Measurements from ENCODE around the gene PKN2.

The PKN2 gene

DNA sequence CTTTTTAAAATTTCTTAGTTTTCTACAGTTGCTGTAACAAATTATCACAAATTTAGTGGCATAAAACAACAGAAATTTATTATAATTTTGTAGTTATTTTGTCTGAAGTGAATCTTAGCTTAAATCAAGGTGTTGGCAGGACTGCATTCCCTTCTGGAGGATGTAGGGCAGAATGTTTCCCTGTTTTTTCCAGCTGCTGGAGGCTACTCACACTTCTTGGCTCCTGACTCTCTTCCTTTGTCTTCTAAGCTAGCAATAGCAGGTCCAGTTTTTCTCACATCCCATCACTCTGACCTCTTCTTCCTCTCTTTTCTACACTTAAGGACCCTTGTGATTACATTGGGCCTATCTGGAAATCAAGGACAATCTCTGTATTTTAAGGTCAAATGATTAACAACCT is 84.1 kb downstream of the PKN2 start:
- DNase-seq: no peak
- Histone ChIP-seq H3K27me3 (no peaks in the 10 kb centered on the region), H3K9me3 (no peaks in the 10 kb centered on the region), H3K4me3 (ENCODE audit: low read depth, low read length) (no peak overlapping the region), H3K4me1 (no peaks in the 10 kb centered on the region), H3K36me3 (no peaks in the 10 kb centered on the region; the same call in 1 of the 2 replicates)
- TF ChIP-seq, protein P1, sequence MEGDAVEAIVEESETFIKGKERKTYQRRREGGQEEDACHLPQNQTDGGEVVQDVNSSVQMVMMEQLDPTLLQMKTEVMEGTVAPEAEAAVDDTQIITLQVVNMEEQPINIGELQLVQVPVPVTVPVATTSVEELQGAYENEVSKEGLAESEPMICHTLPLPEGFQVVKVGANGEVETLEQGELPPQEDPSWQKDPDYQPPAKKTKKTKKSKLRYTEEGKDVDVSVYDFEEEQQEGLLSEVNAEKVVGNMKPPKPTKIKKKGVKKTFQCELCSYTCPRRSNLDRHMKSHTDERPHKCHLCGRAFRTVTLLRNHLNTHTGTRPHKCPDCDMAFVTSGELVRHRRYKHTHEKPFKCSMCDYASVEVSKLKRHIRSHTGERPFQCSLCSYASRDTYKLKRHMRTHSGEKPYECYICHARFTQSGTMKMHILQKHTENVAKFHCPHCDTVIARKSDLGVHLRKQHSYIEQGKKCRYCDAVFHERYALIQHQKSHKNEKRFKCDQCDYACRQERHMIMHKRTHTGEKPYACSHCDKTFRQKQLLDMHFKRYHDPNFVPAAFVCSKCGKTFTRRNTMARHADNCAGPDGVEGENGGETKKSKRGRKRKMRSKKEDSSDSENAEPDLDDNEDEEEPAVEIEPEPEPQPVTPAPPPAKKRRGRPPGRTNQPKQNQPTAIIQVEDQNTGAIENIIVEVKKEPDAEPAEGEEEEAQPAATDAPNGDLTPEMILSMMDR (IDR thresholded peaks at IDR 0.05; ENCODE audit: low read depth, low read length): no peak

DNA sequence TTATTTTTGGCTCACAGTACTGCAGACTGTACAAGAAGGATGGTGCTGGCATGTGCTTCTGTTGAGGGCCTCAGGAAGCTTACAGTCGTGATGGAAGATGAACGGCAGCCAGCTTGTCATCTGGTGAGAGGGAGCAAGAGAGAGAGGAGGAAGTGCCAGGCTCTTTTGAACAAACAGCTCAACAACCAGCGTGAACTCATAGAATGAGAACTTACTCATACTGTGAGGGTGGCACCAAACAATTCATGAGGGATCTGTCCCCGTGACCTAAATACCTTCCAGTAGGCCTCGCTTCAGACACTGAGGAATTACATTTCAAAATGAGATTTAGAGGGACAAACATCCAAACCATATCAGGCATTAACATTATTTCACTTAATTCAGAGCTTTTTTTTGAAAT is 84.7 kb downstream of the PKN2 start:
- TF ChIP-seq, protein P1 (IDR thresholded peaks at IDR 0.05; ENCODE audit: low read depth, low read length): no peak
- DNase-seq: no peak
- H3K27me3 ChIP-seq: no peaks in the 10 kb centered on the region

DNA sequence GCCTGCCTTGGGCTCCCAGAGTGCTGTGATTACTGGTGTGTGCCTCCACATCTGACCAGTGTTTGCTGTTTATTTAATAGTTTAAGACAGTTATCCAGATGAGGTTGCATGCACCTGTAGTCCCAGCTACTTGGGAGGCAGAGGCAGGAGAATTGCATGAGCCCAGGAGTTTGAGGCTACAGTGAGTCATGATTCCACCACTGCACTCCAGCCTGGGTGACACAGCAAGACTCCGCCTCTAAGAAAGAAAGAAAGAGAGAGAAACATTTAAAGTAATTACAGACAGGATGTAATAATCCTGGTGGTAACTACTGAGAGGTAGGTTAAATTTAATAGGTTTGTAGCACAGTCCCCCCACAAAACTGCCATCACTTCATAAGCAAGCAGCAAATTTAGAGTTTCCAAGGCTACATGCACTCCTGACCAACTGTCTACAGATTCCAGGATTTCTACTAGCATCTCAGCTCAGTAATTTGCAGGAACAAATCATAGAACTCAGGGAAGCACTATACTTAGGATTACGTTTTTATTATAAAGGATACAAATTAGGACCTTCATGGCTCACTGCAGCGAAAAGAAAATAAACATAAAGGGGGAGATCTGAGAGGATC is 89.6 kb downstream of the PKN2 start:
- no peak overlapping the region for H3K4me3 ChIP-seq (ENCODE audit: low read depth, low read length)
- TF ChIP-seq, protein P1 (IDR thresholded peaks at IDR 0.05; ENCODE audit: low read depth, low read length): no peak
- H3K9me3 ChIP-seq: no peaks in the 10 kb centered on the region
- H3K4me1 ChIP-seq: no peaks in the 10 kb centered on the region
- H3K36me3 ChIP-seq: no peaks in the 10 kb centered on the region; the same call in 1 of the 2 replicates
- H3K27me3 ChIP-seq: no peaks in the 10 kb centered on the region
- DNase-seq: no peak

More for the DNA sequence above, 84.7 kb downstream of the PKN2 start:
- H3K4me1 ChIP-seq: no peaks in the 10 kb centered on the region
- H3K9me3 ChIP-seq: no peaks in the 10 kb centered on the region
- H3K36me3 ChIP-seq: no peaks in the 10 kb centered on the region; the same call in 1 of the 2 replicates
- H3K4me3 ChIP-seq (ENCODE audit: low read depth, low read length): no peak overlapping the region

DNA sequence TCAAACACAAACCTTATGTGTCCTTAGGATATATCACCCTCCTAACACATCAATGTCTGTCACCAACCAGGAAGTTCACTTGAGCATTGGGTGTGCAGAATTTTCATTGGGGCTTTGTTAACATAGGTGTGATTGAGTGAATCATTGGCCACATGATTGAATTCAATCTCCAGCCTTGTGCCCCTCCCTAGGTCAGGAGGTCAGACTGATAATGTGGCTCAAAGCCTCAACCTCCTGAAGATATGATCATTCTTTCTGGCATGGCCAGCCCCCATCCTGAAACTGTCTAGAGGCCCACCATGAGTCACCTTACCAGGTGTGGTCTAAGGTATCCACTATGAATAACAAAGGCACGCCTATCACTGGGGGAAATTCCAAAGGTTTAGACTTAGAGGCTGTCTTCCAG is 90.1 kb downstream of the PKN2 start:
- Histone ChIP-seq H3K9me3 (no peaks in the 10 kb centered on the region), H3K27me3 (no peaks in the 10 kb centered on the region), H3K4me3 (ENCODE audit: low read depth, low read length) (no peak overlapping the region), H3K4me1 (no peaks in the 10 kb centered on the region), H3K36me3 (no peaks in the 10 kb centered on the region; the same call in 1 of the 2 replicates)
- no peak for DNase-seq
- TF ChIP-seq, protein P1 (IDR thresholded peaks at IDR 0.05; ENCODE audit: low read depth, low read length): no peak

DNA sequence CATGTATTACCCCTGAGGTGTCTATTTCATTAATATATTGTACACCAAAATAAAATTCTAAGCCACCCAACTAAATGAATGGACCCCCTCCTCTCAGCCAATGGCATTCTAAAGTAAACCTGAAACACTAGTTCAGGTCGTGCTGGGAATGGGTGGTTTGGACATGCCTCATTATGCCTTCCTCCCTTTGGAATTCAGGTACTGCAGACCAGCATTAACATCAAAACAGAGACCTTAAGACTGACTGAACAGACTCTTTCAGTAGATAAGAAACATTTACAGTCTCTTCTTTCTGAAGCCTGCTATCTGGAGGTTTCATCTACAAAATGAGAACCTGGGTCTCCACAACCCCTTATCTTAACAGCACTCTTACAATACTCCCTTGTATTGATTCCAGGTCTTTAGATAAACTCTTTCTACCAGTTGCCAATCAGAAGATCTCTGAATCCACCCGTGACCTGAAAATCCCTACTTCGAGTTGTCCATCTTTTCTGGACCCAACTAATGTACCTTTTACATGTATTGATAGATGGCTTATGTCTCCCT is 93.6 kb downstream of the PKN2 start:
- no peak overlapping the region for H3K4me3 ChIP-seq (ENCODE audit: low read depth, low read length)
- H3K9me3 ChIP-seq: no peaks in the 10 kb centered on the region
- no peak for DNase-seq
- no peaks in the 10 kb centered on the region for H3K27me3 ChIP-seq
- no peaks in the 10 kb centered on the region for H3K36me3 ChIP-seq
- H3K4me1 ChIP-seq: no peaks in the 10 kb centered on the region
- TF ChIP-seq, protein P1 (IDR thresholded peaks at IDR 0.05; ENCODE audit: low read depth, low read length): no peak

DNA sequence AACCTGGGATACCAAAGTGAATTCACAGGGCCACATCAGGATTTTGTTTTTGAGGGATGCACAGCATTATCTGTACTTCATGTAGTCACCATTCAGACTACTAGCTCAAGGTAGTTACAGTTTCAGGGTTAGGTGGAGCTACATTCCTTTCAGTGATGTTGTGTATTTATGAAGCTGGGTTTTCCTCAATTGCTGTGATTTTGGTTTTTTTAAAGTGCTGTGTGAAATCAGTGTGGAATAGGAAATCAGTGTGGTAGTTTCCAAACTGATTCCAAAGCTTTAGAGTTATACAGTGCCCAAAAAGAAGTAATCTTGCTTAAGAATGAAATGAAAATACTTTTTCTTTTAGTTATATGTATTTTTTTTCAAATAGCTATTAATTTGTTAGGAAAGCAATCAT is 95.8 kb downstream of the PKN2 start:
- no peaks in the 10 kb centered on the region for H3K36me3 ChIP-seq
- no peaks in the 10 kb centered on the region for H3K4me1 ChIP-seq
- TF ChIP-seq, protein P1 (IDR thresholded peaks at IDR 0.05; ENCODE audit: low read depth, low read length): no peak

More for the DNA sequence above, 95.8 kb downstream of the PKN2 start:
- no peak for DNase-seq
- H3K9me3 ChIP-seq: no peaks in the 10 kb centered on the region
- no peak overlapping the region for H3K4me3 ChIP-seq (ENCODE audit: low read depth, low read length)
- H3K27me3 ChIP-seq: no peaks in the 10 kb centered on the region
